ENCODE data around the gene ENO3.

Gene ENO3

DNA sequence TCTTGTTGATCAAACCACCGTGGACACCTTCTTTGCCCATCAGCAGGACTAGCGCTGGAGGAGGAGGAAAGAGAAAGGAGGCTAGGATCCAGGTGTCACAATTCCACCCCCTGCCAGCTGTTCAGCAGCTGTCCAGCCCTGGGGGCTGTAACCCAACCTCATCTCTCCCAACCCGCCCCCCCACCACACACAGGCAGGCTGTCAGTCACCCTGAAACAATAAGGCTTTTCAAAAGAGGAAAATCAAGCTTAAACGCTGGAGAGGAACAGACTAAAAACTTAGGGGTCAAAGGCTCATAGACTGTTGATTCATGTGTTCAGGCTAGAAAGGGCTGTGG is 5.0 kb upstream of the ENO3 start:
- Histone ChIP-seq H3K27ac (ENCODE audit: low read length) (peak overlapping the region; percentile 95), H3K9me3 (ENCODE audit: control insufficient read depth in 1 of 2, low read length in 2 of 2) (no peaks in the 10 kb centered on the region), H3K27me3 (ENCODE audit: low read depth, low read length) (no peaks in the 10 kb centered on the region), H3K4me3 (ENCODE audit: low read depth in 1 of 2, low read length in 2 of 2) (peak overlapping the region; percentile 92 to 97), H3K4me1 (ENCODE audit: control insufficient read depth in 1 of 2, insufficient read depth in 2 of 2, low read length in 2 of 2) (peaks cover 31 to 69% of the 10 kb centered on the region in 2 donors), H3K36me3 (ENCODE audit: control insufficient read depth in 1 of 2, insufficient read depth in 2 of 2, low read length in 2 of 2) (peaks cover 41 to 43% of the 10 kb centered on the region in 2 donors)

GRCh38 chr17:4946312-4946976 is 4.5 kb upstream of the ENO3 start:
- H3K27me3 ChIP-seq (ENCODE audit: low read depth, low read length) = no peaks in the 10 kb centered on the region

GRCh38 chr17:4947010-4947410 is 3.9 kb upstream of the ENO3 start:
- Histone ChIP-seq H3K9me3 (ENCODE audit: control insufficient read depth in 1 of 2, low read length in 2 of 2) (no peaks in the 10 kb centered on the region), H3K36me3 (ENCODE audit: control insufficient read depth in 1 of 2, insufficient read depth in 2 of 2, low read length in 2 of 2) (peaks cover 39 to 43% of the 10 kb centered on the region in 2 donors), H3K4me1 (ENCODE audit: control insufficient read depth in 1 of 2, insufficient read depth in 2 of 2, low read length in 2 of 2) (peaks cover 32 to 64% of the 10 kb centered on the region in 2 donors), H3K27ac (ENCODE audit: low read length) (peak overlapping the region; percentile 90), H3K4me3 (ENCODE audit: low read depth in 1 of 2, low read length in 2 of 2) (peak overlapping the region; percentile 92 to 97), H3K27me3 (ENCODE audit: low read depth, low read length) (no peaks in the 10 kb centered on the region)

More at GRCh38 chr17:4946312-4946976, 4.5 kb upstream of the ENO3 start:
- Histone ChIP-seq H3K27ac (ENCODE audit: low read length) (peak overlapping the region; percentile 90), H3K4me3 (ENCODE audit: low read depth in 1 of 2, low read length in 2 of 2) (peak overlapping the region; percentile 92 to 97), H3K36me3 (ENCODE audit: control insufficient read depth in 1 of 2, insufficient read depth in 2 of 2, low read length in 2 of 2) (peaks cover 41 to 43% of the 10 kb centered on the region in 2 donors), H3K4me1 (ENCODE audit: control insufficient read depth in 1 of 2, insufficient read depth in 2 of 2, low read length in 2 of 2) (peaks cover 31 to 69% of the 10 kb centered on the region in 2 donors), H3K9me3 (ENCODE audit: control insufficient read depth in 1 of 2, low read length in 2 of 2) (no peaks in the 10 kb centered on the region)

GRCh38 chr17:4947411-4948165 is 3.3 kb upstream of the ENO3 start:
- H3K27me3 ChIP-seq (ENCODE audit: low read depth, low read length) = no peaks in the 10 kb centered on the region

GRCh38 chr17:4948166-4948930 is 2.6 kb upstream of the ENO3 start, which contains the start of gene PFN1:
Gene PFN1 (minus strand): TSS chr17:4948530. CDS start chr17:4948394, 136 bp downstream.
- H3K36me3 ChIP-seq (ENCODE audit: control insufficient read depth in 1 of 2, insufficient read depth in 2 of 2, low read length in 2 of 2) = peaks cover 25 to 29% of the 10 kb centered on the region in 2 donors
- peaks cover 32 to 51% of the 10 kb centered on the region in 2 donors for H3K4me1 ChIP-seq (ENCODE audit: control insufficient read depth in 1 of 2, insufficient read depth in 2 of 2, low read length in 2 of 2)
- peak within 1 kb of the TSS; percentile 92 to 97 for H3K4me3 ChIP-seq (ENCODE audit: low read depth in 1 of 2, low read length in 2 of 2)

More at GRCh38 chr17:4947411-4948165, 3.3 kb upstream of the ENO3 start:
- Histone ChIP-seq H3K27ac (ENCODE audit: low read length) (peak overlapping the region; percentile 90), H3K36me3 (ENCODE audit: control insufficient read depth in 1 of 2, insufficient read depth in 2 of 2, low read length in 2 of 2) (peaks cover 33 to 37% of the 10 kb centered on the region in 2 donors), H3K4me3 (ENCODE audit: low read depth in 1 of 2, low read length in 2 of 2) (peak overlapping the region; percentile 92 to 97), H3K9me3 (ENCODE audit: control insufficient read depth in 1 of 2, low read length in 2 of 2) (no peaks in the 10 kb centered on the region), H3K4me1 (ENCODE audit: control insufficient read depth in 1 of 2, insufficient read depth in 2 of 2, low read length in 2 of 2) (peaks cover 32 to 58% of the 10 kb centered on the region in 2 donors)

DNA sequence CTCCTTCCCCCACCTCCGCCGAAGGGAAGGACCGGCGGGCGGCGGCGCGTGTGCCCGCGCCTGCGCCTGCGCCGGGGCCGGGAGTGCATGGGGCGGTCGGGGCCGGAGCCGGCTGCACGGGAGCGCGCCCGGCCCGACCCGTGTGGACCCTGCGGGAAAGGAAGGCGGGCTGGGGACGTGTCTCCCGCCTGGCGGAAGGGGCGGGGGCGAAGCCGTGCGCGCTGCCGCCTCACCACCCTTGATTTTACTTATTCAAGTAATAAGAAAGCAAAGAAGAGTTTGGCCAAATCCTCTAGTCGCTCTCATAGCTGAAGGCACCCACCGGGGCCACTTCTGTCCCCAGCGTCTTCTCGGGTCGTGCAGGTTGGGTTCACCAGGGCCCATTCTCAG is 2.0 kb upstream of the ENO3 start:
- peaks cover 32 to 46% of the 10 kb centered on the region in 2 donors for H3K4me1 ChIP-seq (ENCODE audit: control insufficient read depth in 1 of 2, insufficient read depth in 2 of 2, low read length in 2 of 2)
- H3K4me3 ChIP-seq (ENCODE audit: low read depth in 1 of 2, low read length in 2 of 2) = peak overlapping the region; percentile 92 to 97

More at GRCh38 chr17:4948166-4948930, 2.6 kb upstream of the ENO3 start, which contains the start of gene PFN1:
- Histone ChIP-seq H3K9me3 (ENCODE audit: control insufficient read depth in 1 of 2, low read length in 2 of 2) (no peaks in the 10 kb centered on the region), H3K27ac (ENCODE audit: low read length) (peak within 1 kb of the TSS; percentile 92), H3K27me3 (ENCODE audit: low read depth, low read length) (no peaks in the 10 kb centered on the region)

GRCh38 chr17:4949321-4950074 is 1.4 kb upstream of the ENO3 start:
- no peaks in the 10 kb centered on the region for H3K27me3 ChIP-seq (ENCODE audit: low read depth, low read length)
- no peaks in the 10 kb centered on the region for H3K9me3 ChIP-seq (ENCODE audit: control insufficient read depth in 1 of 2, low read length in 2 of 2)
- H3K36me3 ChIP-seq (ENCODE audit: control insufficient read depth in 1 of 2, insufficient read depth in 2 of 2, low read length in 2 of 2) = peaks cover 18 to 22% of the 10 kb centered on the region in 2 donors
- peak overlapping the region; percentile 92 for H3K27ac ChIP-seq (ENCODE audit: low read length)
- H3K4me1 ChIP-seq (ENCODE audit: control insufficient read depth in 1 of 2, insufficient read depth in 2 of 2, low read length in 2 of 2) = peaks cover 28 to 40% of the 10 kb centered on the region in 2 donors
- H3K4me3 ChIP-seq (ENCODE audit: low read depth in 1 of 2, low read length in 2 of 2) = peak overlapping the region; percentile 67 to 97

More for the DNA sequence above, 2.0 kb upstream of the ENO3 start:
- H3K36me3 ChIP-seq (ENCODE audit: control insufficient read depth in 1 of 2, insufficient read depth in 2 of 2, low read length in 2 of 2) = peaks cover 22 to 25% of the 10 kb centered on the region in 2 donors
- H3K27me3 ChIP-seq (ENCODE audit: low read depth, low read length) = no peaks in the 10 kb centered on the region
- H3K27ac ChIP-seq (ENCODE audit: low read length) = peak overlapping the region; percentile 92
- H3K9me3 ChIP-seq (ENCODE audit: control insufficient read depth in 1 of 2, low read length in 2 of 2) = no peaks in the 10 kb centered on the region

DNA sequence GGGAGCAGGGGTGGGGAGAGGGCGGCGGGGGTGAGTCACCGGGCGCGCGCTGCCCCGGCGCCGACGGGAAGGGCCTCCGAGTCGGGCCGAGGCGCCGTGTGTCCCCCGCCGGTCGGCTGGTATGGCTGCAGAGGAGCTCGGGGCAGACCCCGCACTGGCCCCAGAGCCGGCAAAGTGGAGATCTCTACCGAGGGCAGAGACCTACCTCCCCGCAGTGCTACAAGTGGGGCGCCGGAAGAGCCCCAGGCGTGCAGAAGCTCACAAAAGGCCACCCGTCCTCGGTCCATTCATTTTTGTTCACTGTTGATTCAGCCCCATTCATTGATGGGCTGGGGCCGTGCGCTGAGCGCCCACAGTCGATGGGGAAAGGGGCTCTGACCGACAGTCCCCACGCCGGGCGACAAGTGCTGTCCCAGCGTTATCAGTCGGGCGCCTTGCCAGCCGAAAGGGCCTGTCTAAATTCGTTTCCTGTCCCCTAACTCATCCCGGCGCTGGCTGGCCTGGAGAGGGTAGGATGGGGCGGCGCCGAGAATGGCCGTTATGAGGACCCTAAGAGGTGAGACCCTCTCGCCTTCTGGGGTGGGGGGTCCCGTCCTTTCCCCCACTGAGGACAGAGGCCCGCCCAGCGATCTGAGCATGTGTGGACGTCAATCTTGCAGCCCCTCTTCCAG is 709 bp upstream of the ENO3 start:
- Histone ChIP-seq H3K27me3 (ENCODE audit: low read depth, low read length) (no peaks in the 10 kb centered on the region), H3K4me1 (ENCODE audit: control insufficient read depth in 1 of 2, insufficient read depth in 2 of 2, low read length in 2 of 2) (peaks cover 21 to 33% of the 10 kb centered on the region in 2 donors), H3K4me3 (ENCODE audit: low read depth in 1 of 2, low read length in 2 of 2) (peak overlapping the region; percentile 44 to 97), H3K36me3 (ENCODE audit: control insufficient read depth in 1 of 2, insufficient read depth in 2 of 2, low read length in 2 of 2) (peaks cover 11 to 15% of the 10 kb centered on the region in 2 donors), H3K27ac (ENCODE audit: low read length) (peak overlapping the region; percentile 79), H3K9me3 (ENCODE audit: control insufficient read depth in 1 of 2, low read length in 2 of 2) (no peaks in the 10 kb centered on the region)

- H3K4me3 ChIP-seq (ENCODE audit: low read depth in 1 of 2, low read length in 2 of 2) = no peak overlapping the region
- H3K27ac ChIP-seq (ENCODE audit: low read length) = no peak overlapping the region
- no peaks in the 10 kb centered on the region for H3K27me3 ChIP-seq (ENCODE audit: low read depth, low read length)
Observed at GRCh38 chr17:4951486-4951885, 567 bp downstream of the ENO3 start.

DNA sequence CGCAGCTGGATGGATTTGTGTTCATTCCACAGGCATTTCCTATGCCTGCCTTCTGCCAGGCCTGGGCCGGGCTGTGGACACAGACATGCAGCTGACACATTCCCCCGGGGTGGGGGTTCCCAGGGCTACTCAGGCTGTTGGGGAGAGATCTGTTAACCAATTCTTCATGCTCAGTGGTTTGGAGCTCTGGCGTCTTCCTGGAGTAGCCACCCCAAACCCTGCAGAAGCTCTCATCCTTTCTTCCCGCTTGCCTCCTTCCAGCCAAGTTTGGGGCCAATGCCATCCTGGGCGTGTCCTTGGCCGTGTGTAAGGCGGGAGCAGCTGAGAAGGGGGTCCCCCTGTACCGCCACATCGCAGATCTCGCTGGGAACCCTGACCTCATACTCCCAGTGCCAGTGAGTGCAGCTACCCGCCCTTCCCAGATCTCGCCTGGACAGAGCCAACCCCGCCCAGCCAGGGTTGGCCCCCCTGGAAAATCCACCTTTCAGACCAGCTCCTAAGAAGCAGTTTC is 2.6 kb downstream of the ENO3 start:
- no peaks in the 10 kb centered on the region for H3K9me3 ChIP-seq (ENCODE audit: control insufficient read depth in 1 of 2, low read length in 2 of 2)
- H3K36me3 ChIP-seq (ENCODE audit: control insufficient read depth in 1 of 2, insufficient read depth in 2 of 2, low read length in 2 of 2) = peaks cover 0 to 6% of the 10 kb centered on the region in 2 donors
- no peak overlapping the region for H3K27ac ChIP-seq (ENCODE audit: low read length)
- peaks cover 11 to 15% of the 10 kb centered on the region in 2 donors for H3K4me1 ChIP-seq (ENCODE audit: control insufficient read depth in 1 of 2, insufficient read depth in 2 of 2, low read length in 2 of 2)
- H3K4me3 ChIP-seq (ENCODE audit: low read depth in 1 of 2, low read length in 2 of 2) = no peak overlapping the region
- H3K27me3 ChIP-seq (ENCODE audit: low read depth, low read length) = no peaks in the 10 kb centered on the region

More at GRCh38 chr17:4951486-4951885, 567 bp downstream of the ENO3 start:
- H3K9me3 ChIP-seq (ENCODE audit: control insufficient read depth in 1 of 2, low read length in 2 of 2) = no peaks in the 10 kb centered on the region
- H3K4me1 ChIP-seq (ENCODE audit: control insufficient read depth in 1 of 2, insufficient read depth in 2 of 2, low read length in 2 of 2) = peaks cover 11 to 21% of the 10 kb centered on the region in 2 donors
- peaks cover under 1 to 5% of the 10 kb centered on the region in 2 donors for H3K36me3 ChIP-seq (ENCODE audit: control insufficient read depth in 1 of 2, insufficient read depth in 2 of 2, low read length in 2 of 2)

All from muscle layer of duodenum (tissue), 2 donors.